Adipocyte (in vitro differentiated cells): ENCODE results near the gene CCDC7.
"Not testable (repeated sequence)": the region's sequence is repeated elsewhere in the genome, so short reads cannot be mapped to it uniquely, and the experiment has no call there.

ENCODE experiments used
- DNase-seq: peaks from one replicate; pipeline ENCODE4 v3.0.0-alpha.2; 2015; ENCODE audit warnings: low read depth
- H3K27me3 ChIP-seq: replicated peaks from 2 replicates; pipeline ENCODE4 v1.7.0; 2013; ENCODE audit warnings: mild to moderate bottlenecking, low read length, moderate library complexity; ENCODE audit not compliant: control insufficient read depth, insufficient read depth
- H3K36me3 ChIP-seq: 2 replicates; pipeline ENCODE4 v1.7.0; 2013; ENCODE audit warnings: low read length, mild to moderate bottlenecking, moderate library complexity; ENCODE audit not compliant: control insufficient read depth, insufficient read depth, severe bottlenecking
- H3K4me1 ChIP-seq: 2 replicates; pipeline ENCODE4 v1.7.0; 2013; ENCODE audit warnings: mild to moderate bottlenecking, low read length, moderate library complexity; ENCODE audit not compliant: control insufficient read depth, insufficient read depth
- H3K4me3 ChIP-seq: 2 replicates; pipeline ENCODE4 v1.7.0; 2013; ENCODE audit warnings: mild to moderate bottlenecking, low read length, moderate library complexity
- H3K9ac ChIP-seq: 2 replicates; pipeline ENCODE4 v1.7.0; 2013; ENCODE audit warnings: mild to moderate bottlenecking, low read length, moderate library complexity
- H3K9me3 ChIP-seq: 2 replicates; pipeline ENCODE4 v1.7.0; 2013; ENCODE audit warnings: mild to moderate bottlenecking, low read length, moderate library complexity; ENCODE audit not compliant: control insufficient read depth

Gene CCDC7

GRCh38 chr10:32646535-32646934 lies 200.6 kb downstream of the CCDC7 start:
- H3K4me1 ChIP-seq, result no peaks in the 10 kb centered on the region
- no peaks in the 10 kb centered on the region for H3K36me3 ChIP-seq
- no peak overlapping the region for H3K9ac ChIP-seq
- no peak for DNase-seq
- H3K9me3 ChIP-seq, result peaks cover 13% of the 10 kb centered on the region
- no peaks in the 10 kb centered on the region for H3K27me3 ChIP-seq
- H3K4me3 ChIP-seq, result no peak overlapping the region

DNA sequence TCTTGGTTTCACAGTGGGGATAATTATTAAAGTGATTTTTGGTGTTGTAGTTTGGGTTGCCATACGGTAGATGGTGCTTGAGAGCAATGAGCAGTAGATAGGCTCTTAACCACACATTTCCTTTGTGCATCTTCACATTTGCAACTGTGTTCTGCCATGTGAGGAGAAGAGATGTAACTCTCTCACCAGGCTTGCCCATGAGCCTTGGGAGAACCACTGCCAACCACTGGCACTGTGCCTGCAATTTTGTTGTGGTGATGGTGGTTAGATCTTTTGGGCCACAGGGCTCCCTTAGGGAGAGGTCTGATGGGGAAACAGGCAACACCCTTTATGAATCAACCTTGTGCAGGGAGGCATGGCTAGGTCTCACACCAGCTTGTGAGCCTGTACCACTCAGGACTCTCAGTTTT lies 204.3 kb downstream of the CCDC7 start:
- Histone ChIP-seq H3K4me1 (no peaks in the 10 kb centered on the region), H3K4me3 (no peak overlapping the region), H3K27me3 (no peaks in the 10 kb centered on the region), H3K9ac (no peak overlapping the region), H3K36me3 (no peaks in the 10 kb centered on the region), H3K9me3 (peaks cover 29% of the 10 kb centered on the region)
- no peak for DNase-seq

DNA sequence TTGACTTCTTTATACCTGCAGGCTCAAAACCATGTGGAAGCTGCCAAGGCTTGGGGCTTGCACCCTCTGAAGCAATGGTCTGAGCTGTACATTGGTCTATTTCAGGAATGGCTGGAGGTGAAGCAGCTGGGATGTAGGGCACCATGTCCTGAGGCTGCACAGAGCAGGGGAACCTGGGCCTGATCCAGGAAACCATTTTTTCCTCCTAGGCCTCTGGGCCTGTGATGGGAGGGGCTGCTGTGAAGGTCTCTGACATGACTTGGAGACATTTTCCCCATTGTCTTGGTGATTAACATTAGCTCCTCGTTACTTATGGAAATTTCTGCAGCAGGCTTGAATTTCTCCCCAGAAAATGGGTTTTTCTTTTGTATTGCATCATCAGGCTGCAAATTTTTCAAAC lies 211.5 kb downstream of the CCDC7 start:
- DNase-seq, H3K36me3 ChIP-seq, H3K4me3 ChIP-seq, H3K9ac ChIP-seq, H3K4me1 ChIP-seq, H3K27me3 ChIP-seq: not testable (repeated sequence)
- H3K9me3 ChIP-seq, result peaks cover 23% of the 10 kb centered on the region

- H3K9me3 ChIP-seq, result peaks cover 5% of the 10 kb centered on the region
- no peak overlapping the region for H3K9ac ChIP-seq
- no peaks in the 10 kb centered on the region for H3K27me3 ChIP-seq
- DNase-seq, result no peak
- H3K4me3 ChIP-seq, result no peak overlapping the region
- H3K4me1 ChIP-seq, result no peaks in the 10 kb centered on the region
- no peaks in the 10 kb centered on the region for H3K36me3 ChIP-seq
Observed at GRCh38 chr10:32661346-32661745, 215.4 kb downstream of the CCDC7 start.

DNA sequence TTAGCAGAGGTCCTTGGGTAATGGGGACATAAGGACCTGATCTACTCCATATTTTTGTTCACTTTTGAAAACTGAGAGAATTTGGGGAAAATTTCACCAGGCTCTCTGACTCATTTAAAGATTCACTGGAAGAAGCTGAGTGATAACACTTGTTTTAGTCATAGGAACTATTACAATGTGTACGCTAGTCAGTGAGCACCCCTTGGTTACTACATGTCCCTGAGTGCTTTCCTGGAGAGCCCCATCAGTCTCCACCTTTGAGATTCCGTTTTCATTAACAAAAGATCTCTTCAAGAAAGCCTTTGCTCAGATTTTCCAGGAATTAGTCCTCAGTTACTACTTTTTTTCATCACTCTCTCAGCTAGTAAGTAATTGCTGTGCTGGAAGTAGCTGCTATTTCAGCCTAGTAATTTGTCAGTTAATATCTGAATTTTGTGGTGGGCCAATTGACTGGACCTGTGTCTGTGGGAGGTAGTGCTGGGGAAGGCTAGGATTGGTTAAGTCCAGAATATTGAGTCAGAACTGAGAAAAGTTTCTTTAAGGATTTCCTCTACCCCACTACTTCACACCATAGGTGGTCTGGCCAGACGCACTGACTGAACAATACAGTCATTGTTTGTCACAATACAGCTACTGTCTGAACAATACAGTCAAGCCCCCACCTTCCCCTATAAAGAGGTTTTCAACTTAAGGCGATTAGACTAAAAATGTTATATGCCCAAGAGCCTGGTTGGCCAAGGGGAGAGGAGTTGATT lies 235.0 kb downstream of the CCDC7 start:
- Histone ChIP-seq H3K4me1 (no peaks in the 10 kb centered on the region), H3K9ac (no peak overlapping the region), H3K4me3 (no peak overlapping the region), H3K9me3 (peaks cover 12% of the 10 kb centered on the region), H3K36me3 (no peaks in the 10 kb centered on the region), H3K27me3 (no peaks in the 10 kb centered on the region)
- no peak for DNase-seq

DNA sequence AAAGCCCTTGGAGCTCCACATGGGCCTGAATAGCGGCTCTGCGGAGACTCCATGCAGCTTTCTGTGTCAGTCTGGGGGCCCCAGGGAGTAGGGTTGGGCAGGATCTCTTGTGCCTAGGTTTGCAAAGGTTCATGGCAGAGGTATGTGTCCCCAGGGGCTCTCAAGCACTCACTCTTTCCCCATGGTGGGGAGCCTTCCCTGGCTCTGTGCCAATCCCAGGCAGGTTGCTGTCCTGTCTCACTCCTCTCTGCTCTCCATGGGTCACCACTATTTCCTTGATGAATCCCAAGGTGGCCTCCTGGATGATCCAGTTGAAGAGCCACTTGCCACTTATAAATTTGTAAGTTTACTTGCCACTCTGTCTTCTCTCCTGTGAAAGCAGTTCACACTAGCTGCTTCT lies 238.4 kb downstream of the CCDC7 start:
- DNase-seq, result no peak
- no peak overlapping the region for H3K9ac ChIP-seq
- H3K9me3 ChIP-seq, result no peaks in the 10 kb centered on the region
- no peaks in the 10 kb centered on the region for H3K27me3 ChIP-seq
- H3K4me1 ChIP-seq, result no peaks in the 10 kb centered on the region
- no peak overlapping the region for H3K4me3 ChIP-seq
- no peaks in the 10 kb centered on the region for H3K36me3 ChIP-seq

- no peaks in the 10 kb centered on the region for H3K4me1 ChIP-seq
Observed at GRCh38 chr10:32687116-32687515, 241.2 kb downstream of the CCDC7 start.

DNA sequence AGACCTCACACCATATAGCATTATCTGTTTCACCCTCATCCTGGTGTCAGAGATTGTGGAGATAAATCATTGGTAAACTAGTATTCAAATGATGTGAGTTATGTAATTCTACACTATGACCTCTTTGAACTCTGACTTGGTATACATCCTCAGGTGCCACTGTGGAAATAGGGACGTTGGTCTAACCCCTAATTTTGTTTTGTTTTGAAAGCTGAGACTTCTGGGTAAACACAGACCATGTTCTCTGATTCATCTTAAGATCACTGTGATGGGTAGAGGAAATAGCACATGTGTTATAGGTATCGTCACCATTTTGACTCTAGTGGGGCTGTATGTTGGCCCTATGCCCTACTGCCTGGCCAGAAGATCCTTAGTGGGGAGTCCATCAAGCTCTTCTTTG lies 241.6 kb downstream of the CCDC7 start:
- no peak overlapping the region for H3K4me3 ChIP-seq
- H3K27me3 ChIP-seq, result no peaks in the 10 kb centered on the region
- no peak for DNase-seq
- no peaks in the 10 kb centered on the region for H3K9me3 ChIP-seq
- no peaks in the 10 kb centered on the region for H3K4me1 ChIP-seq
- no peak overlapping the region for H3K9ac ChIP-seq
- H3K36me3 ChIP-seq, result no peaks in the 10 kb centered on the region

More at GRCh38 chr10:32687116-32687515, 241.2 kb downstream of the CCDC7 start:
- Histone ChIP-seq H3K9ac (no peak overlapping the region), H3K4me3 (no peak overlapping the region), H3K27me3 (no peaks in the 10 kb centered on the region), H3K9me3 (no peaks in the 10 kb centered on the region), H3K36me3 (no peaks in the 10 kb centered on the region)
- DNase-seq, result no peak

DNA sequence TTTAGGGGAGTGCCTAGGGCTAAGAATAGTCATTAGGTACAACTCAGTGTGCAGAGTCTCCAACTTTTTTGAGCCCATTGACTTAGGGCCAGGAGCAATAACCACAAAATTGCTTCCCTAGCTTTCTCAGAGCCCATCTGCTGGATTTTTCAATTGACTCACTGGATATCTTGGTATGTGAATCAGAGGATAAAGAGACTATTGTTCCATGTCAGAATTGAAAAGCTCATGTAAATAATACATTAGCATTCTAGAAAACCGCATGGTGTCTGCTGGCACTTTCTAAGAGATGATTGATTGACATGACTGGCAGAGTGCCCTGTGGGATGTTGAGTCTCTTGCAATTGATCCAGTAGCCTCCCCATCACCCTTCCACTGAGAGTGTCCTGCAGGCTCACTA lies 246.2 kb downstream of the CCDC7 start:
- peak; percentile 20 for DNase-seq
- no peaks in the 10 kb centered on the region for H3K27me3 ChIP-seq
- H3K9ac ChIP-seq, result no peak overlapping the region
- no peaks in the 10 kb centered on the region for H3K36me3 ChIP-seq
- no peak overlapping the region for H3K4me3 ChIP-seq
- H3K4me1 ChIP-seq, result no peaks in the 10 kb centered on the region
- H3K9me3 ChIP-seq, result no peaks in the 10 kb centered on the region

GRCh38 chr10:32693441-32693979 lies 247.6 kb downstream of the CCDC7 start:
- Histone ChIP-seq H3K27me3 (no peaks in the 10 kb centered on the region), H3K4me3 (no peak overlapping the region), H3K36me3 (peaks cover 3% of the 10 kb centered on the region), H3K9ac (no peak overlapping the region), H3K4me1 (no peaks in the 10 kb centered on the region), H3K9me3 (no peaks in the 10 kb centered on the region)
- DNase-seq, result no peak

DNA sequence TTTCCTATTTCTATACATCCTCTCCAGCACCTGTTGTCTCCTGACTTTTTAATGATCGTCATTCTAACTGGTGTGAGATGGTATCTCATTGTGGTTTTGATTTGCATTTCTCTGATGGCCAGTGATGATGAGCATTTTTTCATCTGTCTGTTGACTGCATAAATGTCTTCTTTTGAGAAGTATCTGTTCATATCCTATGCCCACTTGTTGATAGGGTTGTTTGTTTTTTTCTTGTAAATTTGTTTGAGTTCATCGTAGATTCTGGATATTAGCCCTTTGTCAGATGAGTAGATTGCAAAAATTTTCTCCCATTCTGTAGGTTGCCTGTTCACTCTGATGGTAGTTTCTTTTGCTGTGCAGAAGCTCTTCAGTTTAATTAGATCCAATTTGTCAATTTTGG lies 253.7 kb downstream of the CCDC7 start:
- H3K9me3 ChIP-seq, H3K4me3 ChIP-seq, DNase-seq, H3K4me1 ChIP-seq, H3K36me3 ChIP-seq, H3K27me3 ChIP-seq, H3K9ac ChIP-seq: not testable (repeated sequence)

DNA sequence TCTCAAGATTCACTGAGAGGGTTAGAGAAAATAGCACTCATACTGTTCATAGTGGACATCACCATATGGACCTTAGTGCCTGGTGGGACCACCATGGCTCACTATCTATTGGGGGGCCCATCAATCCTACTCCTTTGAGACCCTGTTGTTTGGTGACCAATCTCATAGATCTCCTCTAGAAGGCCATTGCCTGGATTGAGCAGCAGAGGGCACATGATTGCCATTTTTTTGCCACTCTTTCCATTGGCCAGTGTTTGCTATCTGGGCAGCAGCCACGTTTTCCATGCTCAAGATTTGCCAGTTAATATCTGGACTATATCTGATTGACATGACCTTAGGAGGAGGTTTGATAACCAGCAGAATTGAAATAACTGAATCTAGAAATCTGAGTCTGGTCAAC lies 267.6 kb downstream of the CCDC7 start:
- no peaks in the 10 kb centered on the region for H3K4me1 ChIP-seq
- DNase-seq, result no peak

More for the DNA sequence above, 267.6 kb downstream of the CCDC7 start:
- Histone ChIP-seq H3K9me3 (no peaks in the 10 kb centered on the region), H3K36me3 (no peaks in the 10 kb centered on the region), H3K4me3 (no peak overlapping the region), H3K9ac (no peak overlapping the region), H3K27me3 (no peaks in the 10 kb centered on the region)
